ENCODE measurements around the gene GOLGA2. TPM values are rescaled to one million over a fixed set of nuclear protein-coding genes. Genes with fewer than 3 reads are reported as not detected.
A peak's percentile ranks its signal among the peaks of the same experiment; 100 is the strongest.

Gene GOLGA2
- total RNA-seq, 2 experiments from 2014 or later, result 28.4 to 29.4 TPM

GRCh38 chr9:128249908-128250838 lies 25.6 kb downstream of the GOLGA2 start:
- Mint-ChIP-seq H3K9me3 (ENCODE audit: low read depth) (no peaks in the 10 kb centered on the region), H3K4me3 (peak overlapping the region; percentile 78), H3K4me1 (peaks cover 7% of the 10 kb centered on the region), H3K27ac (peak overlapping the region; percentile 42), H3K36me3 (ENCODE audit: low read depth) (no peaks in the 10 kb centered on the region), H3K27me3 (peaks cover 10% of the 10 kb centered on the region)
- POLR2A ChIA-PET, result interaction anchor here (0.6 to 1.1 kb wide), 6 partner anchors 26 to 631 kb away, joined by 3 to 8 read pairs (median 4); partner anchors contain the start of genes BBLN, GOLGA2 and SWI5
- intact Hi-C loops (cut with DNase I, micrococcal nuclease), result loop anchor here (1.0 to 2.0 kb wide), 17 partner anchors 26 to 831 kb away; partner anchors contain the start of genes GOLGA2 (in 2 of the 2), SWI5 (in 2 of the 2), BBLN (in 1 of the 2) and CIZ1 (in 1 of the 2)
- DNase-seq (peak; percentile 99), ATAC-seq (peak; percentile 98)
- CTCF ChIA-PET, result interaction anchor here (0.5 to 1.3 kb wide), 12 partner anchors 9 to 1486 kb away, joined by 3 to 5 read pairs (median 3); partner anchors contain the start of genes GOLGA2 and SWI5

- POLR2A ChIA-PET, result interaction anchor here (0.6 kb wide), 1 partner anchor 133 kb away, joined by 3 read pairs; no protein-coding TSS in a partner anchor
Observed at GRCh38 chr9:128249558-128249907, 26.3 kb downstream of the GOLGA2 start.

GRCh38 chr9:128247226-128247803 lies 28.5 kb downstream of the GOLGA2 start:
- Mint-ChIP-seq H3K27ac (no peak overlapping the region), H3K27me3 (peaks cover 17% of the 10 kb centered on the region), H3K4me1 (peaks cover 7% of the 10 kb centered on the region), H3K4me3 (no peak overlapping the region), H3K9me3 (ENCODE audit: low read depth) (no peaks in the 10 kb centered on the region), H3K36me3 (ENCODE audit: low read depth) (no peaks in the 10 kb centered on the region)
- ATAC-seq (no peak), DNase-seq (no peak)
- ChIA-PET POLR2A (interaction anchor here (0.7 kb wide), 1 partner anchor 45 kb away, joined by 3 read pairs; no protein-coding TSS in a partner anchor), CTCF (no interaction called here)
- intact Hi-C loops (cut with DNase I, micrococcal nuclease), result no loop called here

More at GRCh38 chr9:128249558-128249907, 26.3 kb downstream of the GOLGA2 start:
- CTCF ChIA-PET, result interaction anchor here (0.6 to 1.3 kb wide), 3 partner anchors 27 to 161 kb away, joined by 3 to 5 read pairs (median 4); partner anchors contain the start of genes GOLGA2 and SWI5
- Mint-ChIP-seq H3K27ac (no peak overlapping the region), H3K9me3 (ENCODE audit: low read depth) (no peaks in the 10 kb centered on the region), H3K4me3 (peak overlapping the region; percentile 78), H3K27me3 (peaks cover 10% of the 10 kb centered on the region), H3K4me1 (peaks cover 7% of the 10 kb centered on the region), H3K36me3 (ENCODE audit: low read depth) (no peaks in the 10 kb centered on the region)
- intact Hi-C loops (cut with DNase I, micrococcal nuclease), result no loop called here
- DNase-seq (no peak), ATAC-seq (no peak)

- Mint-ChIP-seq H3K4me3 (no peak overlapping the region), H3K27me3 (peaks cover 15% of the 10 kb centered on the region), H3K9me3 (ENCODE audit: low read depth) (no peaks in the 10 kb centered on the region), H3K27ac (no peak overlapping the region), H3K4me1 (peaks cover 7% of the 10 kb centered on the region), H3K36me3 (ENCODE audit: low read depth) (no peaks in the 10 kb centered on the region)
- POLR2A ChIA-PET, result no interaction called here
- DNase-seq, result no peak
- CTCF ChIA-PET, result no interaction called here
- intact Hi-C loops (cut with DNase I, micrococcal nuclease), result no loop called here
- no peak for ATAC-seq
Observed at GRCh38 chr9:128246471-128246870, 29.3 kb downstream of the GOLGA2 start.

GRCh38 chr9:128245421-128246151 lies 30.2 kb downstream of the GOLGA2 start:
- CTCF ChIA-PET, result no interaction called here
- POLR2A ChIA-PET, result no interaction called here
- DNase-seq (no peak), ATAC-seq (no peak)
- Mint-ChIP-seq H3K4me1 (peaks cover 3% of the 10 kb centered on the region), H3K4me3 (no peak overlapping the region), H3K27me3 (peaks cover 12% of the 10 kb centered on the region), H3K27ac (no peak overlapping the region), H3K36me3 (ENCODE audit: low read depth) (no peaks in the 10 kb centered on the region), H3K9me3 (ENCODE audit: low read depth) (no peaks in the 10 kb centered on the region)
- intact Hi-C loops (cut with DNase I, micrococcal nuclease), result no loop called here

GRCh38 chr9:128244837-128245231 lies 31.0 kb downstream of the GOLGA2 start:
- no peak overlapping the region for H3K27ac Mint-ChIP-seq
- intact Hi-C loops (cut with DNase I, micrococcal nuclease), result no loop called here

GRCh38 chr9:128244091-128244836 lies 31.5 kb downstream of the GOLGA2 start:
- Mint-ChIP-seq H3K4me1 (no peaks in the 10 kb centered on the region), H3K9me3 (ENCODE audit: low read depth) (no peaks in the 10 kb centered on the region), H3K4me3 (no peak overlapping the region), H3K27me3 (peaks cover 12% of the 10 kb centered on the region), H3K27ac (no peak overlapping the region), H3K36me3 (ENCODE audit: low read depth) (no peaks in the 10 kb centered on the region)
- ChIA-PET CTCF (no interaction called here), POLR2A (no interaction called here)
- intact Hi-C loops (cut with DNase I, micrococcal nuclease), result no loop called here
- ATAC-seq (no peak), DNase-seq (no peak)

More at GRCh38 chr9:128244837-128245231, 31.0 kb downstream of the GOLGA2 start:
- DNase-seq (no peak), ATAC-seq (no peak)
- ChIA-PET CTCF (no interaction called here), POLR2A (no interaction called here)
- no peak overlapping the region for H3K4me3 Mint-ChIP-seq
- no peaks in the 10 kb centered on the region for H3K36me3 Mint-ChIP-seq (ENCODE audit: low read depth)
- H3K27me3 Mint-ChIP-seq, result peaks cover 12% of the 10 kb centered on the region
- H3K4me1 Mint-ChIP-seq, result peaks cover 3% of the 10 kb centered on the region
- no peaks in the 10 kb centered on the region for H3K9me3 Mint-ChIP-seq (ENCODE audit: low read depth)

GRCh38 chr9:128243215-128244018 lies 32.4 kb downstream of the GOLGA2 start:
- Mint-ChIP-seq H3K27ac (no peak overlapping the region), H3K9me3 (ENCODE audit: low read depth) (no peaks in the 10 kb centered on the region), H3K27me3 (peaks cover 12% of the 10 kb centered on the region), H3K36me3 (ENCODE audit: low read depth) (no peaks in the 10 kb centered on the region), H3K4me1 (no peaks in the 10 kb centered on the region), H3K4me3 (no peak overlapping the region)
- intact Hi-C loops (cut with DNase I, micrococcal nuclease), result no loop called here
- ChIA-PET CTCF (no interaction called here), POLR2A (no interaction called here)
- ATAC-seq, result no peak
- DNase-seq, result no peak

- Mint-ChIP-seq H3K27ac (no peak overlapping the region), H3K4me1 (no peaks in the 10 kb centered on the region), H3K27me3 (peaks cover 12% of the 10 kb centered on the region), H3K36me3 (ENCODE audit: low read depth) (no peaks in the 10 kb centered on the region), H3K9me3 (ENCODE audit: low read depth) (no peaks in the 10 kb centered on the region), H3K4me3 (no peak overlapping the region)
- intact Hi-C loops (cut with DNase I, micrococcal nuclease), result no loop called here
- no peak for ATAC-seq
- CTCF ChIA-PET, result no interaction called here
- POLR2A ChIA-PET, result no interaction called here
- no peak for DNase-seq
Observed at GRCh38 chr9:128242828-128243214, 33.0 kb downstream of the GOLGA2 start.

GRCh38 chr9:128242124-128242523 lies 33.7 kb downstream of the GOLGA2 start:
- no peaks in the 10 kb centered on the region for H3K9me3 Mint-ChIP-seq (ENCODE audit: low read depth)
- peaks cover 12% of the 10 kb centered on the region for H3K27me3 Mint-ChIP-seq
- H3K27ac Mint-ChIP-seq, result no peak overlapping the region
- intact Hi-C loops (cut with DNase I, micrococcal nuclease), result no loop called here
- no peak for DNase-seq
- ChIA-PET CTCF (interaction anchor here (1.1 to 1.2 kb wide), 2 partner anchors 11 to 56 kb away, joined by 3 read pairs; no protein-coding TSS in a partner anchor), POLR2A (no interaction called here)
- H3K4me1 Mint-ChIP-seq, result no peaks in the 10 kb centered on the region
- no peak overlapping the region for H3K4me3 Mint-ChIP-seq
- no peaks in the 10 kb centered on the region for H3K36me3 Mint-ChIP-seq (ENCODE audit: low read depth)
- ATAC-seq, result no peak
